Suprapubic skin (tissue), 3 donors: ENCODE results near the gene PTPRN2.

ENCODE experiments used
- EP300 ChIP-seq: sonication (generic); formaldehyde crosslinking; IDR thresholded peaks from one replicate; pipeline ENCODE4 v1.6.1; 2017; ENCODE audit warnings: antibody characterized with exemption
- TF ChIP-seq, protein P1 (sequence below), 2 donors: fragments of 200-600 bp in 1 of 2; fragments of 450-650 bp in 1 of 2; sonication (generic) in 1 of 2; IDR thresholded peaks; one replicate each; pipeline ENCODE4 v1.5.1; 2016 to 2019; ENCODE audit warnings: antibody characterized with exemption in 2 of 2, mild to moderate bottlenecking in 1 of 2, moderate library complexity in 1 of 2

DNA sequence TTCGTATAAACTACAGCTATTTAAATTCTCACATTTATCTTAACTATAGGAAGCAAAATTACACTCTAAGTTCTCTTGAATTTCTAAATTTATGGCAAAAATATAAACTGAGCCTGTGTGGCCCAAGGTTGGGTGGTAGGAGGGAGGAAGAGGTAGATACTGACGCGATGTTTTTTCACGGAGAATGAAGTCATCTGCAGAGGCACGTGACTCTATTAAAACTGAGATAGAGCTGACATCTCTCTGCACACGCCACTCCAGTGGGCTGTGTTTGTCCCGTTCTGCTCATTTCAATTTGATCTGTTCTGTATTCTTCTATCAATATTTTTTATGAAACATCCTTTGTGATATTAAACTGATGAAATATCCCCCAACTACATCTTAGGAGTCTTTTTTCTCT is 964.1 kb downstream of the PTPRN2 start:
- TF ChIP-seq, protein P1, sequence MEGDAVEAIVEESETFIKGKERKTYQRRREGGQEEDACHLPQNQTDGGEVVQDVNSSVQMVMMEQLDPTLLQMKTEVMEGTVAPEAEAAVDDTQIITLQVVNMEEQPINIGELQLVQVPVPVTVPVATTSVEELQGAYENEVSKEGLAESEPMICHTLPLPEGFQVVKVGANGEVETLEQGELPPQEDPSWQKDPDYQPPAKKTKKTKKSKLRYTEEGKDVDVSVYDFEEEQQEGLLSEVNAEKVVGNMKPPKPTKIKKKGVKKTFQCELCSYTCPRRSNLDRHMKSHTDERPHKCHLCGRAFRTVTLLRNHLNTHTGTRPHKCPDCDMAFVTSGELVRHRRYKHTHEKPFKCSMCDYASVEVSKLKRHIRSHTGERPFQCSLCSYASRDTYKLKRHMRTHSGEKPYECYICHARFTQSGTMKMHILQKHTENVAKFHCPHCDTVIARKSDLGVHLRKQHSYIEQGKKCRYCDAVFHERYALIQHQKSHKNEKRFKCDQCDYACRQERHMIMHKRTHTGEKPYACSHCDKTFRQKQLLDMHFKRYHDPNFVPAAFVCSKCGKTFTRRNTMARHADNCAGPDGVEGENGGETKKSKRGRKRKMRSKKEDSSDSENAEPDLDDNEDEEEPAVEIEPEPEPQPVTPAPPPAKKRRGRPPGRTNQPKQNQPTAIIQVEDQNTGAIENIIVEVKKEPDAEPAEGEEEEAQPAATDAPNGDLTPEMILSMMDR (IDR thresholded peaks at IDR 0.05) = no peak
- no peak for TF ChIP-seq EP300
